IPS DF 6.9 (cell line): ENCODE measurements around the gene OR4K1.

Experiments
- DNase-seq: peaks from one replicate; pipeline ENCODE4 v3.0.0-alpha.2; 2013; ENCODE audit warnings: low read depth, low spot score
- H3K27ac ChIP-seq: one replicate; pipeline ENCODE4 v1.5.1; 2013; ENCODE audit warnings: low read length, control low read depth
- H3K27me3 ChIP-seq: 2 replicates; pipeline ENCODE4 v1.6.1; 2013; ENCODE audit warnings: mild to moderate bottlenecking, low read length; ENCODE audit not compliant: control insufficient read depth, insufficient read depth
- H3K36me3 ChIP-seq: 2 replicates; pipeline ENCODE4 v1.6.1; 2013; ENCODE audit warnings: low read length; ENCODE audit not compliant: control insufficient read depth, insufficient read depth
- H3K4me1 ChIP-seq: 2 replicates; pipeline ENCODE4 v1.6.1; 2013; ENCODE audit warnings: low read length; ENCODE audit not compliant: control insufficient read depth, insufficient read depth
- H3K4me3 ChIP-seq: 2 replicates; pipeline ENCODE4 v1.5.1; 2013; ENCODE audit warnings: mild to moderate bottlenecking, low read length
- H3K9me3 ChIP-seq: 2 replicates; pipeline ENCODE4 v1.6.1; 2013; ENCODE audit warnings: low read length, inconsistent platforms; ENCODE audit not compliant: control insufficient read depth, insufficient read depth
- WGBS: extraction: QIAGEN DNeasy Blood & Tissue Kit; methylation state at CpG from one replicate; pipeline ENCODE4 v1.1.7; 2013; ENCODE audit warnings: mixed read lengths, missing lambda C conversion rate; ENCODE audit not compliant: insufficient read length, insufficient coverage; 5-methylcytosine and 5-hydroxymethylcytosine counted together

OR4K1 gene, protein sequence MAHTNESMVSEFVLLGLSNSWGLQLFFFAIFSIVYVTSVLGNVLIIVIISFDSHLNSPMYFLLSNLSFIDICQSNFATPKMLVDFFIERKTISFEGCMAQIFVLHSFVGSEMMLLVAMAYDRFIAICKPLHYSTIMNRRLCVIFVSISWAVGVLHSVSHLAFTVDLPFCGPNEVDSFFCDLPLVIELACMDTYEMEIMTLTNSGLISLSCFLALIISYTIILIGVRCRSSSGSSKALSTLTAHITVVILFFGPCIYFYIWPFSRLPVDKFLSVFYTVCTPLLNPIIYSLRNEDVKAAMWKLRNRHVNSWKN

DNA sequence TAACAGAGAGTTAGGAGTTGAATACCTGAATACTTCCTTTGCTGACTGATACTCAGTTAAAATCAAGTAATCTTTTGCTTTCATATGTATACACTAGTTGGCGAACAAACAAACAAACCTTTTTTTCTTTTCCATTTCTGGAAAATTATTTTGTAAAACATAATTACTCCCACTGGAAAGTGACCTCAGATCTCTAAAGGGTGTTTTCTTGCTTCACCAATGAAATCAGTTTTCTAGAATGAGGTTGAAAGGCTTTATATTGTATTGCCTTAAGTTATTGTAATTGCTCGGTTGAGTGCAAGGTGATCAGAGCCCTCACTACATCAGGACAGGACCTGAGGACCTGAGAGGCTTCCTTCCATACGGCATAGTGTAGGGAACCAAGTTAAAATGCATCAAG is at the start of gene OR4K1:
Gene OR4K1, plus strand, starts transcription at position 301 of the 400 bp plus-strand sequence. CDS start 4,750 bp downstream, outside the sequence.
- DNase-seq = no peak
- Histone ChIP-seq H3K27ac (no peak within 1 kb of the TSS), H3K9me3 (peaks cover 14% of the 10 kb centered on the region), H3K36me3 (no peaks in the 10 kb centered on the region), H3K4me1 (no peaks in the 10 kb centered on the region), H3K4me3 (no peak within 1 kb of the TSS), H3K27me3 (no peaks in the 10 kb centered on the region)
- no CpG with 5 or more reads among the region's 3 CpGs for WGBS

DNA sequence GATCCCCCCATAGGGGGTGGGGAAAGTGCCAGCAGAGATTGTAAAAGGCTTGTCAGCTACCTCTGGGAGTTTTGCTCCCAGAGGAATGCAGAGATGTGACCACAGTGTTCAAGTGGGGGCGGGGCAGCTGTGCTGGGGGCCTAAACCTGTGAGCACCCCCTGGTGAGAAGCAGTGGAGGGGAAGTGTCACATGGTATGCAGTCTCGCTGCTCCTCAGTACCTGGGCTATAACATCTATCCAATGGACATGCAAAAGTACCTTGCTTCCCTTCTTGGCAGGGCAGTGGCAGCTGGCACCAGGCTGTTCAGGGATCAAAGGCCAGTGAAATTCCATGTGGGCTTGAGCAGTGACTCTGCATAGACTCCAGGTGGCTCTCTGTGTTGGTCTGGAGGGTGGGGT is 35.4 kb upstream of the OR4K1 start:
- DNase-seq = no peak
- no peaks in the 10 kb centered on the region for H3K4me1 ChIP-seq
- H3K4me3 ChIP-seq = no peak overlapping the region
- no peaks in the 10 kb centered on the region for H3K36me3 ChIP-seq
- no peak overlapping the region for H3K27ac ChIP-seq
- peaks cover 36% of the 10 kb centered on the region for H3K9me3 ChIP-seq
- H3K27me3 ChIP-seq = no peaks in the 10 kb centered on the region
- no CpG with 5 or more reads among the region's 2 CpGs for WGBS

DNA sequence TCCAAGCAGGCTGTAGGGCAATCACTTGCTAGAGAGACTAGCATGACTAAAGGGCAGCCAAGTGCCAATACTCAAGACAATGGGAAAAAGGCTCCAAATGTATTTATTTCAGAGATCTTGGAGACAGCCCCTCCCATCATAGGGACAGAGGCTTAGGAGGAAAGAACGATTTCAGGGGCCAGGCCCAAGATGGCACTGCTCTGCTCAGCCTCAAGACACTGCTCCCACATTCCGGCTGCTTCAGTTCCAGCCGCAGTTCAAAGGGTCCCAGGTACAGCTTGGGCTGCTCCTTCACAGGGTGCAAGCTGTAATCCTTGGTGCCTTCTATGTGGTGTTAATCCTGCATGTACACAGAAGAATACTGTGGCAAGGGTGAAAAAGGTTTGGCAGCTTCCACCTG is 29.7 kb upstream of the OR4K1 start:
- DNase-seq = no peak
- no peaks in the 10 kb centered on the region for H3K36me3 ChIP-seq
- no CpG with 5 or more reads among the region's 3 CpGs for WGBS
- H3K9me3 ChIP-seq = peaks cover 23% of the 10 kb centered on the region
- H3K27ac ChIP-seq = no peak overlapping the region
- H3K4me1 ChIP-seq = no peaks in the 10 kb centered on the region
- no peaks in the 10 kb centered on the region for H3K27me3 ChIP-seq
- H3K4me3 ChIP-seq = no peak overlapping the region

DNA sequence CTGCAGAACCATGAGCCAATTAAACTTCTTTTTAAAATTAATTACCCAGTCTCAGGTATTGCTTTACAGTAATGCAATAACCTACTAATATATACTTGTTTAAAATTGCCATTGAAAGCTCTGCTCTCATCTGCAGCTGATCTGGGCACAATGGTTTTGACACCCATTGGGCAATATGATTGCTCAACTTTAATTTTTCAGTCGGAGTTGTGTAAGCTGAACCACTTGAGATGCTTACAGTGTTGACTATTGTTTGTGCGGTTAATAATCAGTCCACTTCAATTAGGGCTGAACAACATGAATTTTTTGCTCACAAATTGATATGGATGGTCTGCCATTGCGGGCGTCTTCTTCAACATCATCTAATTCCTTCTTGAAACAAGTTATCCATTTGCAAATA is 28.3 kb upstream of the OR4K1 start:
- Histone ChIP-seq H3K4me3 (no peak overlapping the region), H3K4me1 (no peaks in the 10 kb centered on the region), H3K27me3 (no peaks in the 10 kb centered on the region), H3K27ac (no peak overlapping the region), H3K36me3 (no peaks in the 10 kb centered on the region), H3K9me3 (peaks cover 23% of the 10 kb centered on the region)
- no CpG with 5 or more reads among the region's 4 CpGs for WGBS
- no peak for DNase-seq

DNA sequence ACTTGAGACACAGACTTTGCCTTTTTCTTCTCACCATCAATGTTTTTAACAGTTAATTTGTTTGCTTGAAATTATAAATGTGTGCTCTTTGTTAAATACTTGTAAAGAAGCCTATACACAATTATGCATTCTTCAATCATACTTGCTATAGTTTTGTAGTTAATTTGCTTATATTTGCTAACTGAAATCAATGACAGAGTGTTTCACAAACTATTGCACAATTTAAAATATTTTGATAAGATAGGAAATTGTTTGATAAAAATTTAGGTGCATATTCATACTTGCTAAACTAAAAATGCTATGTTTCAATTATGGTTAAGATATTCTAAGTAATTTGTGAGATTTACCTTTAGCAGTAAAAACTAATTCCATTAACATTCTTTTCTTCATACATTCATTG is 24.1 kb upstream of the OR4K1 start:
- no peaks in the 10 kb centered on the region for H3K27me3 ChIP-seq
- no peak overlapping the region for H3K4me3 ChIP-seq
- H3K4me1 ChIP-seq = no peaks in the 10 kb centered on the region
- peaks cover 21% of the 10 kb centered on the region for H3K9me3 ChIP-seq
- no peak overlapping the region for H3K27ac ChIP-seq
- no peaks in the 10 kb centered on the region for H3K36me3 ChIP-seq
- DNase-seq = no peak

DNA sequence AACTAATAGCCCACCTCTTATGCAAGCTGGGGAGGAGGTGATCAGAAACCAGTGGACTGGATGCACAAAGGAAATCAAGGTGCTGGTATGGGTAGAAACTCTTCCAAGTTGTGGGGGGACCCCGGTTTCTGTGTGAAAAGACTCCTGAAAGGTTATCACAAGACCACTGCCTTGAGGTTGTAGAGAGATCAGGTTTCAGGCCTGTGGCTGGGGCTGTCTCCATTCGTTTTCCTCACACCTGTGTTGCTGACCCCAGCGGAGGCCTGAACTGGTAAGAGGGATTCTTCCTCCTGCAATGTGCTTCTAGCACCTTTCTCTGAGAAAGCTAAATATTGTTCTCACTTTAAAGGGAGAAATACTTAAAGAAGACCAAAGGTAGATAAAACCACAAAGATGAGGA is 19.6 kb upstream of the OR4K1 start:
- no peaks in the 10 kb centered on the region for H3K4me1 ChIP-seq
- WGBS = no CpG with 5 or more reads among the region's 3 CpGs
- DNase-seq = no peak
- H3K4me3 ChIP-seq = no peak overlapping the region
- no peaks in the 10 kb centered on the region for H3K27me3 ChIP-seq
- peaks cover 18% of the 10 kb centered on the region for H3K9me3 ChIP-seq
- no peaks in the 10 kb centered on the region for H3K36me3 ChIP-seq
- no peak overlapping the region for H3K27ac ChIP-seq

DNA sequence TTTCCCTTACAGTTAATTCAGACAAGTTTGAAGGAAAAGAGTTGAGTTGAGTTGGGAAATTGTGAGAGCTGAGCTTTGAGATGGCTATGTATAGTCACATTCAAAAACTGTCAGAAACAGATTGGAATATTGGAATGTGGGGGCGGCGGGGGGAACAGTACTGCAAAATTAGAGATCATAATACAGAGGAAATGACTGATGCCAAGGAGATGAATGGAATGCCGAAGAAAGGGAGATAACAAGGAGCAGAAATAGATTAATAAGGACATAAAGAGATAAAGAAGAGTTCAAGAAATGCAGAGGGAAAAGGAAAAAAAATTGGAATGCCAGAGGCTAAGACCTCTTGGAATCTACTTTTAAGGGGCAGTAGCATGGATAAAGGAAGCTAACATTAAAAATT is 13.5 kb upstream of the OR4K1 start:
- no peaks in the 10 kb centered on the region for H3K4me1 ChIP-seq
- no CpG with 5 or more reads among the region's 3 CpGs for WGBS
- H3K4me3 ChIP-seq = no peak overlapping the region
- no peak for DNase-seq
- H3K36me3 ChIP-seq = no peaks in the 10 kb centered on the region
- H3K9me3 ChIP-seq = peaks cover 25% of the 10 kb centered on the region
- H3K27me3 ChIP-seq = no peaks in the 10 kb centered on the region
- H3K27ac ChIP-seq = no peak overlapping the region

DNA sequence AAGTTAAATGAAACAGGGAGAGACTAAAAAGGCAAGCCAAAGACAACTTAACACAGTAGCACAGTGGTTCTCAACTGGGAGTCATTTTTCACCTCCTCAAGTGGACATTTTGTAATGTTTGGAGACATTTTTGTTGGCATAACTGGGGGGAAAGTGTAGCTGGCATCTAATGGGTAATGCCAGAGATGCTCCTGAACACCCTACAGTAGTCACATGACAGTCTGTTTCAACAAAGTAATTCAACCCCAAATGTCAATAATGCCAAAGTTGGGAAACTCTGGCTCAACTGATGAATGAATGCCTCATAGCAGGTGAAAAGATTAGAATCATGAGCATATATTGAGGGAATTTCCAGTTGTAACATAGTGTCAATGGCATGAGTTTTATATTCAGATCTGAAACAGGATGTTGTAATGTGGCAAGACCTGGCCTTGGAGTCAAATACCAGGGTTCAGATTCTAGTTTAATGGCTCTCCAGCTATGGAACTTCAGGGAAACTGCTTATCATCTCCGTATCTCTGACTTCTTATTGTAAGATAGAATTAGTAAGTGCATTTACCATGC is 12.7 kb upstream of the OR4K1 start:
- WGBS = no CpG with 5 or more reads among the region's 1 CpG
- H3K9me3 ChIP-seq = peaks cover 26% of the 10 kb centered on the region
- DNase-seq = no peak
- H3K36me3 ChIP-seq = no peaks in the 10 kb centered on the region
- no peak overlapping the region for H3K4me3 ChIP-seq
- H3K27me3 ChIP-seq = no peaks in the 10 kb centered on the region
- H3K4me1 ChIP-seq = no peaks in the 10 kb centered on the region
- H3K27ac ChIP-seq = no peak overlapping the region

DNA sequence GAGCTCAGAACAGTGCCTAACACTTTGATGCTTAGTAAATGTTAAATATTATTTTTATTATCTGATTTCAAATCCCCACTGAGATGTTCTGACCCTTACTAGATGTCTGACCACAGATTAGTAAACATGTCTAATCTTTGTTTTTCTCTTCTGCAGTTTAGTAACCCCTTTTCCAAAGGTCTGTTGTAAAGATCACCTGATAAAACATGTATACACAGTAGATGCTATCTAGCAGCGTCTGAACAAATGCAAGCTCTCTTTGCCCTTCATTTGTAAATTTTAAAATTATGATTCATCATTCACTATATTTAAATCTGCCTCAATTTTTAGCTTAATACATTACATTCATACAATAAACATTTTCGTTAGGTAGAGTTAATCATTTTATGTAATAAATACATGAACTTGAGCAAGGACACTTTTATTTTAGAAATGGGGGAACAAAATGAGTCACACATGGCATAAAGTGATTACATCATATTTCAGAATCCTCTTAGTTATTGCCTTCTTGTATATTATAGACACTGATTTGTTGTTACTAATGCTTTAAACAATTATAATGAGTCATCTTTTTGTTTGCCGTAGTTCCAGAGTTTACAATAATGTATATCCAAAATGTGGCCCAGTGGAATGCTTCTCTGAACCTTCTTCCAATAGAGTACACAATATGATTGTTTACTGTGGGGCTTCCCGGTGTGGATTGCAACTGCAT is 12.0 kb upstream of the OR4K1 start:
- no peak overlapping the region for H3K27ac ChIP-seq
- H3K9me3 ChIP-seq = peaks cover 26% of the 10 kb centered on the region
- no peaks in the 10 kb centered on the region for H3K4me1 ChIP-seq
- H3K36me3 ChIP-seq = no peaks in the 10 kb centered on the region
- no peaks in the 10 kb centered on the region for H3K27me3 ChIP-seq
- WGBS = 100% methylated on average over 1 of the region's 4 CpGs
- no peak overlapping the region for H3K4me3 ChIP-seq
- DNase-seq = no peak

DNA sequence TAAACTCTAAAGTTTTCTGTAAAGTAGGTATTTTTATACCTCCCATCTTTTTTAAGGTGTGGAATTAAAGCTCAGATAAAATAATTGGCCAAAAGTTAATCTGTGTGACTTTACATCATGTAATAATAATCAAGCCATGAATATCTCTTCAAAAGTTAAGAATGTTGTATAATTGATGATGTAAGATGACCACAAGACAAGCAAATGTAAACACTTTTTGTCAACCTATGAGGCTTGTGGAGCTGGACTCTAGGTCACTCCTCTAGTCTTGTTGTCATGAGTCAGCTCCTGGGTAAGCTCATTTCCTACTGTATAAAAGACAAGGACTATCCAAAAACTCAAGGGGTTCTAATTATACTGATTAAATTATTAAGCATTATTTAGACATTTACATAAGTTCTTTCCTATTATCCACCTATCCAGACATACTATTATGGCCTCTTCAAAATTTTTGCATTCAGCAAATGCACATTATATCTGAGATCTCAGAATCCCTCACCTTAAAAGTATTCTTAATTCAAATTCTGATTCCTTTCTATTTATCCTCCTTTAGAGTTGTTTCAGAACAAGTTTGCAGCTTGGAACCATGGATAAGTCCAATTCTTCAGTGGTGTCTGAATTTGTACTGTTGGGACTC is 10.6 kb upstream of the OR4K1 start, which contains the start of gene OR4K5:
Gene OR4K5, plus strand, starts transcription at position 587 of the 637 bp plus-strand sequence. Its CDS starts 0 bp downstream, at position 587.
- Histone ChIP-seq H3K27ac (no peak within 1 kb of the TSS), H3K4me3 (no peak within 1 kb of the TSS), H3K9me3 (peaks cover 26% of the 10 kb centered on the region), H3K4me1 (no peaks in the 10 kb centered on the region), H3K27me3 (no peaks in the 10 kb centered on the region), H3K36me3 (no peaks in the 10 kb centered on the region)
- DNase-seq = no peak
